Glomerular visceral epithelial cell (primary cell): ENCODE measurements around the gene SCLY.
"Not testable (repeated sequence)": the region's sequence is repeated elsewhere in the genome, so short reads cannot be mapped to it uniquely, and the experiment has no call there.

Experiments
- DNase-seq: peaks from one replicate; pipeline ENCODE4 v3.0.0-alpha.2; 2016; ENCODE audit errors: extremely low spot score

The SCLY gene

DNA sequence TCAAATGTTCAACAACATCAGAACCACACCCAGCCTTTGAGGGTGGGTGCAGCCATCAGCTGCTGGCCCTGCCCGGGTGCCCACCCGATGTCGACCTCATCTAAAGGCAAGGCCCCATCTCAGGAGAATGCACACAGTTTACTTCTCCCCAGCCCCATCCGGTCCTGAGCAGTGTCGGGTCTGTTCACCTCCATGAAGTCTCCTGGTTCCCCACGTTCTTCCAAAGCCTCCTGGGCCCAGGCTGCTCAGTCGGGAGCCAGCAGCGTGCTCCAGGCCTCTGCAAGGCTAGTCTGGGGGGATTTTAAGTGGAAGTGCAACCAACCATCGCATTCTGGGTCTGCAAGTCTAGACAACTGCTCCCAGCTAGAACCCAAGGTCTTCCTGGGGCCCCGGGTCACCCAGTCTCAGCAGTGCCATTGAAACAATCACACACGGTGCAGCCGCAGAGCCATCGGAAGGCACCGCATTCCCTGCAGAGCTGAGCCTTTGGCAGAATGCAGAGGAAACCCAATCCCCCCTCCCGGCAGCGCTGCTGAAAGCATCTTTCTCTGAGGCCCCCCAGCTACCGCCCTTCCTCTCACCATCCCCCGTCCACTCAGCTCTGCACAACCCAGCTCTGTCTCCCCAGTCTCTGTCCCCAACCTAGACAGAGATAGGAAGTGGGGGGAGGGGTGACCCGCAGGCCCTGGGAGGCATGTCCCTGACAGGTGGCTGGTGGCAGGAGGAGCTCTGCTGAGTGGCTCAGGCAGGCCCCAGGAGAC, 47.8 kb downstream of the SCLY start:
- DNase-seq, result no peak

GRCh38 chr2:238113611-238114010, 52.8 kb downstream of the SCLY start:
- no peak for DNase-seq

GRCh38 chr2:238114331-238114841, 53.6 kb downstream of the SCLY start:
- no peak for DNase-seq

DNA sequence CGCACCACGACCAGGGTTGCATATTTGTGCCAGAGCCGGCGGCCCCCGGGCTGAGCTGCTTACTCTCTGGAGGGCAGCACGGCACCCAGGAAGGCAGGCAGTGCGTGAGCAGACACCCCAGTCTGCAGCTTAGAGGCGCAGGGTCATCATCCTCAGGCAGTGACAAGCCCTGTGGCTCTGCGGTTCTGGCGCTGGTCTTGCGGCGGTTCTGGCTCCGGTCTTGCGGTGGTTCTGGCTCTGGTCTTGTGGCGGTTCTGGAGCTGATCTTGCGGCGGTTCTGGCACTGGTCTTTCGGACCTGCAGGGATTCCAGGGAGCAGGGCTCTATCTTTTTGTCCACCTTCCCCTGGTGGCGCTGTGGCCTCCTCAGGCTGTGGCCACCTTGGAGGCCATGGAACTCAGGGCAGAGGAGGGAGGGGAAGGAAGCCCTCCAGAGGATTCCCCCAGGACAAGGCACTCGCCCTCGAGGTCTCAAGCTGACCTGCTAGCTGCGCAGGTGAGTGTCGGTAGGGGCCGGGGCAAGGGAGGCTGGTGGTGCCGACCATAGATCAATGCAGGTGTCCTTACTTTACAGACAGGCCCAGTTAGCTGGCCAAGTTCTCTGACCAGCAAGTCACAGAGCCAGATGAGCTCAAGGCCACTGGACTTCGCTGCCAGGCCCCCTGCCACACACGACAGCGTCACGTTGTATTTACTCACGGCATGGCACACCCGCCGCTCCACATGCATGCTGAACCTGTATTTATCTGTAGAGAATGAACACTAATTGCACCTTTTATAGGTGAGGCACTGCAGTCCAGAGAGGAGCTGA, 54.3 kb downstream of the SCLY start:
- no peak for DNase-seq

GRCh38 chr2:238115709-238116108, 54.9 kb downstream of the SCLY start:
- DNase-seq, result not testable (repeated sequence)

DNA sequence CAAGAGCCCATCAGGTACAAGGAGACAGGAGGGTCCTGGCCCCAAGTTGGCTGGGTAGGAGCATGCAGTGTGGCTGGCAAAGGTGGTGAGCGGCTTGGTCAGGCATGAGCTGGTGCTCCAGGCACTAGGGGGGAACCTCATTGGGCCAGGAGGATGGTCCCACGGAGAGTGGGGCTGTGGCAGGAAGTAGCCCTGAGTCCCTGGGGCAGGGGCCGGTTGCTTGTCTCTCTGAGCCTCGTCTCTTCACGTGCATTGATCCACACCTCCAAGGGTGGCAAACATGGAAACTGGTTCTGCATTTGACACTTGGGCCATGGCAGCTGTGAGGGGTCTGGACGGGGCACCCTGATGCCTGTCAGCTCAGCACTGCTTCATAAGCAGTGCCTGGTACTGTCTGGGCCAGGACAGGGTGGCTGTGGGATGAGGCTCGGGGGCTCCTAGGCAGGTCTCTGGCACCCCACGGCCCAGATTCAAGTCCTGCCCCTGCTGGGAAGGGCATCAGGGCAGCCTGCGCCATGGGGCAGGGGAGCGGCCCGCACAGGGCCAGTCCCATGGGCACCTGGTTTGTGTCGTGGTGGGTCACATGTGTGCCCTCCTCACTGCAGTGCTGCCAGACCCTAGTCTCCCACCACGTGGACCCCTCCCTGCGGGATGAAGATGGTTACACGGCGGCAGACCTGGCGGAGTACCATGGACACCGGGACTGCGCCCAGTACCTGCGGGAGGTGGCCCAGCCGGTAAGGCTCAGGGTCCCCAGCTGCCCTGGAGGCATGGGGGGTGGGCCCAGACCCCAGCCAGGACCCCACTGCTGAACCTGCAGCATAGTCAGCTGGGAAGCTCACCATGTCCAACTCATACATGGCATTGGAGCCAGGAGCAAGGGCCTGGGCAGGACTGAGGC, 55.7 kb downstream of the SCLY start:
- no peak for DNase-seq

- peak; percentile 47 for DNase-seq
Observed at GRCh38 chr2:238117199-238118154, 56.7 kb downstream of the SCLY start.

GRCh38 chr2:238119756-238120462, 59.1 kb downstream of the SCLY start:
- DNase-seq, result no peak

- no peak for DNase-seq
Observed at GRCh38 chr2:238120463-238121298, 59.9 kb downstream of the SCLY start.

DNA sequence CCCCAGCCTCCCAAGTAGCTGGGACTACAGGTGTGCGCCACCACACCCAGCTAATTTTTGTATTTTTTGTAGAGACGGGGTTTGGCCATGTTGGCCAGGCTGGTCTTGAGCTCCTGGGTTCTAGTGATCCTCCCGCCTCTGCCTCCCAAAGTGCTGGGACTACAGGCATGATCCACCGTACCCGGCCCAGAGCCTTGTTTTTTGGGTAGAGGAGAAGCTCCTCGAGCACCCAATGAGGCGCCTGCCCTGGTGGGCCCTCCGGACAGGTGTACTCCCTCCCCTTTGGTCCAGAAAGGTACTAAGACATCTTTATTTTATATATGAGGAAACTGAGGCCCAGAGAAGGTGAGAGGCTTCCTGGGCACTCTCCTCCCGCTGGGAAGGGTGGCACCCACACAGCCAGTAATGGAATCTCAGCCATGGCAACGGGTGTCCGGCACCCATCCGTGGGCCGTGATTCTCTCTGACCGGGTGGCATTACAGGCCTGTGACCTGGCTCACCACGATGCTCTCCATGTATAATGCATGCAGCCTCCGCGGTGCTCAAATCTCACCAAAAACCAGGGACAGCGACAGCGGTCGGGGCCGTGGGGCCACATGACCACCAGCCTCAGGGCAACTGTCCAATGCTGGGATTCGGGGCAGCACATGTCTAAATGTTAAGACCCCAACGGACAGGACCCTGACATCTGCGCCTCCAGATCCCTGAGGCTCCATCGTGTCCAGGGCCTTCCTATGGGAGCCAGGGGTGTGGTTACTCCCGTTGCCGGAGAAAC, 60.9 kb downstream of the SCLY start:
- no peak for DNase-seq

- no peak for DNase-seq
Observed at GRCh38 chr2:238122287-238123217, 61.8 kb downstream of the SCLY start.

DNA sequence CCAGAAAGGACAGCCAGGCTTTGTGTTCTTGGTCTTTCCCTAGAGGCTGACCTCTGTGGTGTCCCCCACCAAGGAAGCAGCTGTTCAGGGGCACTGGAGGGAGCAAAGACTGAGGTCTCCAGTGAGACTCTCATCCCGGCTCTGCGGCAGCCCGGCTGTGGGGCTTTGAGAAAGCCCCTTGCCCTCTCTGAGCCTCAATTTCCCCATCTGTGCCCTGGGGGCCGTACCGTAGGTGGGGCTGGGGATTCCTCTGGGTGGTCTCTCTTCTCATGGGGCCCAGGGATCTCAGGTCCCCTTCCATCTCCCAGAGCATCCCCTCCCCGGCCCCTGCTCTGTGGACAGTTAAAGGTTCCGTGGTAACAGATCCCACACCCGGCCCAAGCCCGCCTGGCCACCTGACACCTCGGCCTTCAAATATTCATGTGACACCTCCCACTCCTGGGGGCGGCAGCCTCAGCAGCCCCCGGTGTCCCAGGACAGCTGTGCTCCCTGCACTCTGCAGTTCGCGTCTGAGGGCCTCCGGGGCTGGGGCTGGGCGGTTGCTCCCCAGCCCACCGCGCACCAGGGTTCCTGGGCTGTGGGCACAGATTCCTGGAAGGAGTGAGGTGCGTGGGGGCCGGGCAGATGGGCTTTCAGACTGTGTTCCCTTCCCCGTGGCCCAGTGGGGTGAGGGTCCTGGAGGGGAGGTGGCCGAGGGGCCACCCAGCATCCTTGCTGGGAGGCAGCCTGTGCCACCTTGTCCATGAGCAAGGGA, 62.6 kb downstream of the SCLY start:
- no peak for DNase-seq

- no peak for DNase-seq
Observed at GRCh38 chr2:238123991-238124470, 63.2 kb downstream of the SCLY start.

- DNase-seq, result no peak
Observed at GRCh38 chr2:238124488-238125126, 63.8 kb downstream of the SCLY start.

DNA sequence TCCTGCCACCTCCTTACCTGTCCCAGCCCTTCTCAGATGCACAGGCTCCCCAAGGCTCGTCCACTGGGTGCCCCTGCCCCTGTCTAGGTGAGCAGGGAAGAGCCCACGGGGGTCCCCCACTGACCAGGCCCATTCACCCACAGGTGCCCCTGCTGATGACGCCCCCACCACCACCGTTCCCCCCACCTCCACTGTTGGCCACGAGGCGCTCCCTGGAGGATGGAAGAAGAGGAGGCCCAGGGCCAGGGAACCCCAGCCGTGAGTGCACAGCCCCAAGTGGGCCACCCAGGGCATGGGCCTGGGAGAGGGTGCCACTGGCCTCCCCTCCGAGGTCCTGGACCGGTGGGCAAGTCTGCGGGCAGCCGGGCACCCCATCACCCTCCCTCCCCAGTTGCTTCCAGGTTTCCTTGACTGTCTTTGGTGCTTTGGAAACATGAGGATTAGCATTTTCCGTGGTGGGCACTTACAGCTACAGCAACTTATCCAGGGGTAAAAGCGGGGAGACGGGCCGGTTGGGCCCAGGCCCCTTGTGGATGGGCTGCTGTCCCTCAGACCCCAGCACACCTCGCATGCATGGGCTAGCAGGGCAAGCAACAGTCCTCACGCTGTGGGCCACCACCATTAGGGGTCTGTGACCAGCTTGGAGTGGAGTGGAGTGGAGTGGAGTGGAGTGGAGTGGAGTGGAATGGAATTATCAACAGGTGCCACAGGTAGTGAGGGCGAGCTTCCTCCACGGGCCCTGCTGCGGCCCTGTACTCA, 64.5 kb downstream of the SCLY start:
- DNase-seq, result no peak
